ENCODE data around the gene EPB42.
A peak's percentile ranks its signal among the peaks of the same experiment; 100 is the strongest.
"Not testable (repeated sequence)": the region's sequence is repeated elsewhere in the genome, so short reads cannot be mapped to it uniquely, and the experiment has no call there.

Gene EPB42

GRCh38 chr15:43241100-43241499 lies 20.3 kb upstream of the EPB42 start:
- DNase-seq (ENCODE audit: low read depth in 2 of 2): no peak

DNA sequence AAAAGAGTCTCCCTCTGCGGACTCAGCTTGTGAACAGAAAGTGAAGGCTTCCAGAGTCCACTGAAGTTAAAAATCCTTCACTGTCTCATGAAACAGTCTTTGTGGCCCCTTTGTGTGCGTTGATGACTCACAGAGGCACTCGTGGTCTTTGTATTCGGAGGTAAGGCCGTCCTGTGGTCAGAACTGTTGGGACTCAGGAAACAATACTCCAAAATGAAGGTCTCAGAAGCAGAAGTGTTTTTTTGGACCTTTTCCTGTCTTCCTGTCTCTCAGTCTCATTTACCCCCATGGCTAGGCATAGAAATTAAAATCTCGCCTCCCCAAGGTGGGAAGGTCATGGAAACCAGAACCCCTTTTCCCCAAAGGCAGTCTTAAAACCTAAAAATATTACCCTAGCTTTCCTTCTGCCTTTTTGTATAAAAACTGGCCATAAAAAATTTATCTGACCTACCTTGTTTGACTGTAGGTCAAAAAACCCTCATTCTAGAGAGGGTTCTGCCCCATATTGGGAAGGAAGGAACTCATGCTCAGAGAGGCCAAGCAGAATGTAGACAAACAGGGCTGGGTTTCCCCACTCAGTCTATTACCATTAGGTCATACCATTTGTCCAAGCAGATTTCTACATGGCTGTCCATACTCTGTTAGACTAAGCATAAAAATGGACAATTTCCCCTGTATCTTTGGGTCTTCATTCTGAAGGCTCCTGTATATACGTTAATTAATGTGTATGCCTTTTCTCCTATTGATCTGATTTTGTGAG lies 19.1 kb upstream of the EPB42 start:
- DNase-seq (ENCODE audit: low read depth in 2 of 2): no peak

GRCh38 chr15:43238671-43239131 lies 17.9 kb upstream of the EPB42 start:
- no peak for DNase-seq (ENCODE audit: low read depth in 2 of 2)

- no peak for DNase-seq (ENCODE audit: low read depth in 2 of 2)
Observed at GRCh38 chr15:43237842-43238470, 17.1 kb upstream of the EPB42 start.

GRCh38 chr15:43235536-43235935 lies 14.7 kb upstream of the EPB42 start:
- DNase-seq (ENCODE audit: low read depth in 2 of 2): no peak

DNA sequence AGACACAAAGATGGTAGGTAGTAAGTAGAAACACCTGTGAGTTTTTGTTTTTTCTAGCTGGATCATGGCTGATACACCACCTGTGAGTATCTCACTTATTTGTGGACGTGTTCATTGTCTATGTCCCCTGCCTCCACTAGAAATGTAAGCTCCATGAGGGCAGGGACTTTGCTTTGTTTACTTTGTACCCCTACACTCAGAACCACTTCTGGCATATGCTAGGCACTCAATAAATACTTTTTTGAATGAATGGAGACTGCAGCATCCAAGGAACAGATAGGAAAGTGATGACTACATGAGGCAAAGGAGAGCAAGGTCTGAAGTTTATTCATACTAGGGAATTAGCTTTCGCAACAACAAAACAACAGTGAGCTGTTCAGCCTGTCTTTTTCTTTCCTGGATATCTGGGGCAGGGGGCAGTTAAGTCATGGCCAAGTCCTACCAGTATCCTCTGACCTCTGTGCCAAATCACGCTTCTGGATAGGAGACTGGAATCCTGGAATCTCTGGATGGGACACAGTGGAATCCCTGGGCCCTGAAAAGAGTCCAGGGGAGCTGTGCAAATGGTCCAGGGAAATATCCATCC lies 11.6 kb upstream of the EPB42 start:
- no peak for DNase-seq (ENCODE audit: low read depth in 2 of 2)

- no peak for DNase-seq (ENCODE audit: low read depth in 2 of 2)
Observed at GRCh38 chr15:43230640-43231115, 9.9 kb upstream of the EPB42 start.

- DNase-seq (ENCODE audit: low read depth in 2 of 2): no peak
Observed at GRCh38 chr15:43229977-43230376, 9.2 kb upstream of the EPB42 start.

GRCh38 chr15:43226436-43227305 lies 5.9 kb upstream of the EPB42 start:
- no peak for DNase-seq (ENCODE audit: low read depth in 2 of 2)

DNA sequence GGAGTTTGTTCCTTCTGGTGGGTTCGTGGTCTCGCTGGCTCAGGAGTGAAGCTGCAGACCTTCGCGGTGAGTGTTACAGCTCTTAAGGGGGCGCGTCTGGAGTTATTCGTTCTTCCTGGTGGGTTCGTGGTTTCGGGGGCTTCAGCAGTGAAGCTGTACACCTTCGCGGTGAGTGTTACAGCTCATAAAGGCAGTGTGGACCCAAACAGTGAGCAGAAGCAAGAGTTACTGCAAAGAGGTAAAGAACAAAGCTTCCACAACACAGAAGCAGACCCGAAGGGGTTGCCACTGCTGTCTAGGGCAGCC lies 5.1 kb upstream of the EPB42 start:
- DNase-seq (ENCODE audit: low read depth in 2 of 2): not testable (repeated sequence)

DNA sequence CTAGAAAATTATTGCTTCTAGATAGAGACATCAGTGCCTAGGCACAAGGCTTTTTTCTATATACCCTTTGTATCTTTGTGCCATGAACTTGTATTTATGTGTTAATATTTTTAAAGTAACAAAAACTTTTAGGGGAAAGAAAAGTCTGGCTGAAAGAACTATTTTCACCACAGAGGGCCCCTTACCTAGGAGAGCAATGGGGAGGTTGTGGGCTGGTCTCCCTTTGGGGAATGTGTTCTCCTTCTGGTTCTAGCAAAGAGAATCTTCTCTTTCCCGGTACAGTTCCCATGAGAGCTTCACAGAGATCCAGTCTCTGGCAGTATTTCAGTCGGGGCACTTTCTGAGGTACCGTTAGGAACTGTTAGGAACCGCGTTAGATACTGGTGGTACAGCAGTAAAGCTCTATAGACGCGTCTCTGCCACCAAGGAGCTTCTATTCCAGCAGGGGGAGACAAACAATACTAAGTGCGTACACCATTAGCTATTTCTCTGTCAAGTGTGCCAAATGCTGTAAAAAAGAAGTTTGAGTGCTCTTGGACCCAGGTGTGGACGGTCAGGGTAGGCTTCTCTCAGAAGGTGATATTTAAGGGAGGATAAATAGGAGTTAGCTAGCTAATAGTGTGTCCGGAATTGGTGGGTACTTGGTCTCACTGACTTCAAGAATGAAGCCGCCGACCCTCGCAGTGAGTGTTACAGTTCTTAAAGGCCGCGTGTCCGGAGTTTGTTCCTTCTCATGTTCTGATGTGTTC lies 4.6 kb upstream of the EPB42 start:
- DNase-seq (ENCODE audit: low read depth in 2 of 2): peak in 1 of 2 donors; percentile 18

DNA sequence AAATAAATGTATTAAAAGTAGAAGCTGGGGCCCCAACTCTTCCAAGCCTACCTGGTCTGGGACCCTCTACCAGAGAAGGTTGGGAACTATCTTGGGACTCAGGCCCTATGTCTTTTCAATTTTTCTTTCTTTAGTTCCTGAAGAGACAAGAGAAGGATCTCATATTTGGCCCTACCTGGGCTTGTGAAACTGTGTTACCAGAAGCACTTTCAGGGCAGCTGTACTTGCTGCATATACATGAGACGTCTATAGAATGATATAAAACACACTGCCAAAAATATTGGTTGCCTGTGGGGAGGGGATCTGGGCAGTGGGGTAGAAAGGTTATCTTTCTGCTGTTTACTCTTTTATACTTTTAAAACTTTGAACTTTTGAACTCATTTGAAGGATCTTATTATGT lies 604 bp upstream of the EPB42 start:
- no peak for DNase-seq (ENCODE audit: low read depth in 2 of 2)

DNA sequence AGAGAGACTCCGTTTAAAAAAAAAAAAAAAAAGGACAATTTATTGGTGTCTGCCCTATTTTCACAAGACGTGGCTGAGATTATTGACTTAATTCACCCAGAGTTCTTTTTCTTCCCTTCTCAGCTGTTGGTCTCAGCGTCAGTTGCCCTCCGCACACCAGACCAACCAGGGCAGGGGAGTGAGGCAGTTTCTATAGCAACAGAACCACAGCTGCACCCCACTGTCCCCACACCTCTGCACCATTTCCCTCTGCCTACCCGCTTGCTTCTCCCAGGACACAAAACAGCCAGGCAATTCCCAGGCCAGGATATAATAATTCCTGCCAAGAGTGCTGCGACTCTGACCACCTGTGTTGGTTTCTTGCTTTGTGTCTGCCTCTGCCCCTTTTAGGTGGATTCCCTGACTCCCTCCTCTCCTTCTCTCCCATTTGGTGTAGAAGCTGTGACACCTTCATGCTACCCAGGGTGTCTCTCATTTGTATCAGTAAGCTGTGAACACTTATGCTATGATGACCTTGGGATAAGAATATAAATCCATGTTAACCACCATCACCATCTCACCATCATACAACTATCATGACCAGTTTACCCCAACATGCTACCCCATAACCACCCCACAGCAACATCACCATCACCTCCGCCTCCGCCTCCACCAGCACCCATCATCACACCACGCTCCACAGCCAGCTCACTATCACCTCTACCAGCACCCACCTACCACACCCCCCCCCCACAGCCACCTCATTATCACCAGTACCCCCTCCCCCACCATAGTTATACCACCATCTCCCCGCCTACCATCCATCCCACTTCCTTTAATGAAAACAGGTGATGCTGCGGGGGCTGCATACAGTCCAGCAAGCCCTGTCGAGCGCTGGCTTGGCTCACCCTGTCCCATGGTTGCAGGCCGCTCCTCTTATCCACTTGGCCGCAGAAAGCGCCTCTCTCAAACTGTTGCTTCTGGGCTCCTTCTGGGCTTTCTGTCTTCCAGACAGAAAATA lies 589 bp downstream of the EPB42 start:
- DNase-seq (ENCODE audit: low read depth in 2 of 2): no peak

GRCh38 chr15:43218908-43219706 lies 1.7 kb downstream of the EPB42 start:
- DNase-seq (ENCODE audit: low read depth in 2 of 2): no peak

GRCh38 chr15:43215961-43216360 lies 4.9 kb downstream of the EPB42 start:
- DNase-seq (ENCODE audit: low read depth in 2 of 2): no peak

DNA sequence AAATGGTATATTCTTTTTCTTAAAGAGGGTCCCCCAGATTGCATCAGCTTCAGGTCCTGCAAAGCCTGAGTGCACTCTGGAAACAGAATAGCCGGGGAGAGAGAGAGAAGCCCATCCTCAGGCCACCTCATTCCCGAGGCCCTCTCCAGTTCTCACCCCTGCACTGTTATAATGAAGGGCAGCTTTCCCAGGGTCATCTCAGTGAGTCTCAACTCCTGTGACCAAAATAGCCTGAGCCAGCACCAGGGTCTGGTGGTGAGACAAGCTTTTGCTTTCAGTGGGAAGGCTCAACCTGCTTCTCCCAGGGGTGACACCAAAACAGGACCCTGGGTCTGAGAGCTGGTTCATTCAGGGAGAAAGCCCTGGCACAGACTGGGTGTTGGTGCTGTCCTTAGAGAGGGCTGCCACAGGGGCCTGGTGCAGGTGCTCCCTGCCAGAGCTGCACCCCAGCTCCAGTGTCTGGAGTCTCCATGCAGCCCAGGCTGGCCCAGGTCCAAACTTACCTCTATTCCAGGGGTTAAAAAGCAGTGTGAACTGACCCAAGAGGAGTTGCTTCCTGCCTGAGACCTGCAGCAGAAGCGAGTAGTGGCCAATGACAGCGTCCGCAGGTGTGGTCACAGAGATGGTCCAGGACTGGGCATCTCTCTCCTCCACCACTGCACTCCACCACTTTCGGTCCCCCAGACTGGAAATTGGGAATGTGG lies 6.1 kb downstream of the EPB42 start:
- no peak for DNase-seq (ENCODE audit: low read depth in 2 of 2)

DNA sequence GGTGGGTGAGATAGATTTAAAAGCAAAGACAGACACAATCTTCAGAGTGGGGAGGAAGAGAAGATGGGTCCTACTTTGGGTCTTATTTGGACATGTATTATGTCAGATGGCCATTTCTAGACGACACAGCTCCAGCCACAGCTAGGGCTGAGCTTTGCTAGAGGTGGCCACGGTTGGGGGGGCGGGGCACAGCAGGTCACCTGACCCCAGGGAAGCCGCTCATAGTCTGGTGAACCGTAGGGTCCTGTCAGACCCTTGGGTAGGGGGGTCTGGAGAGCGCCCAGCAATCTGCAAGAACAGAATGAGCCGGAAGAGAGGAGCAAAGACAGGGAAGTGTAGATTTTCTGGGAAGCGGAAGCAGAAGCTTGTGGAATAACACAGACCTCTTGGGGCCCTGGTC lies 6.6 kb downstream of the EPB42 start:
- no peak for DNase-seq (ENCODE audit: low read depth in 2 of 2)

GRCh38 chr15:43213466-43213865 lies 7.4 kb downstream of the EPB42 start:
- DNase-seq (ENCODE audit: low read depth in 2 of 2): no peak

DNA sequence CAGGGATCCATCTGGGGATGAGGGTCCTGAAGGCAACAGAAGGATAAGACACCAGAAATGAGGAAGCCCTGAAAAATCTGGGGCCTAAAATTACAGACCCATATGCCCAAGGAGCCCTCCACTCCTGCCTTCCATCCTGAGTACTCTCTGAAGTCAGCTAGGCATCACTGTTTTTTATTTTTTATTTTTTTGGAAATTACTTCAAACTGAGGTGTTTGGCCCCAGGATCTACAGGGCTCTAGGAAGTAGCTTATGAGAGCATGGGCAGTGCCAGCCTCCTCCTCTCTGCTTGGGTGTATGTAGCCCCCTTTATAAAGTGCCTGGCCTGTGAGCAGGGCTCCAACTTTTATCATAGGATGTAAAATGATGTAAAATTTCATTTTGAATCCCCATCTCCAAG lies 7.9 kb downstream of the EPB42 start:
- DNase-seq (ENCODE audit: low read depth in 2 of 2): no peak
